ENCODE data around the gene BCAS3.

DNA sequence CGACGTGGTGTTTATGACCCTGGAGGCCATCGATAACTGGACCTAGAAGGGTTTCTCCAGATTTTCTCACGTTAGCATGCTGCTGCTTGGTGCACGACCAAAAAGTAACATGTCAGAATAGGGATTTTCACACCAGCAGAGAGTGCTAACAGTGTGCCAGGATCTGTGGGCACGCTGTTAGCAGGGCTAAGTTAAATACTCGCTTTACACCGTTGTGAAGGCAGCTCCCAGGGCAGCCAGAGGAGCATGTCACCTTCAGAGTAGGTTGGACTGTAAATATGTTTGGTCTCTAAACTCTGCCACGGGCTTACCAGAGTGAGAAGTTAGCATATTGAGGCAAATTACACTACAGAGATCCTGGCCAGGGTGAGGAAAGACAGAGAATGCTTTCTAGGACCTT is 608.8 kb downstream of the BCAS3 start:
- TF ChIP-seq RAD21 (conservative IDR thresholded peaks at IDR 0.05) (no peak), POLR2AphosphoS5 (IDR thresholded peaks at IDR 0.05) (no peak), CTCF (IDR thresholded peaks at IDR 0.05; ENCODE audit: poor library complexity, severe bottlenecking) (no peak), REST (IDR thresholded peaks at IDR 0.05; ENCODE audit: borderline replicate concordance) (no peak), EZH2 (IDR thresholded peaks at IDR 0.05; ENCODE audit: borderline replicate concordance, insufficient read depth, low read length, poor library complexity, severe bottlenecking) (no peak), TAF1 (IDR thresholded peaks at IDR 0.05; ENCODE audit: low read depth) (no peak), EP300 (conservative IDR thresholded peaks at IDR 0.05; ENCODE audit: poor library complexity, severe bottlenecking) (no peak), MXI1 (conservative IDR thresholded peaks at IDR 0.05; ENCODE audit: poor library complexity, severe bottlenecking) (no peak), SMC3 (conservative IDR thresholded peaks at IDR 0.05; ENCODE audit: poor library complexity) (no peak)
